Ishikawa (cell line): ENCODE measurements around the gene RFK.

Experiments
- CEBPB ChIP-seq: IDR thresholded peaks from 2 replicates; pipeline ENCODE4 v1.6.1; 2012
- CREB1 ChIP-seq: IDR thresholded peaks from 2 replicates; pipeline ENCODE4 v1.6.1; 2012; ENCODE audit warnings: low read depth
- EGR1 ChIP-seq: IDR thresholded peaks from 2 replicates; pipeline ENCODE4 v1.6.1; 2012
- EP300 ChIP-seq: IDR thresholded peaks from 2 replicates; pipeline ENCODE4 v1.6.1; 2012; ENCODE audit warnings: borderline replicate concordance
- FOXM1 ChIP-seq: IDR thresholded peaks from 2 replicates; pipeline ENCODE4 v1.6.1; 2012; ENCODE audit warnings: low read depth, borderline replicate concordance
- MAX ChIP-seq: IDR thresholded peaks from 2 replicates; pipeline ENCODE4 v1.6.1; 2012
- NFIC ChIP-seq: IDR thresholded peaks from 2 replicates; pipeline ENCODE4 v1.6.1; 2012
- RAD21 ChIP-seq: IDR thresholded peaks from 2 replicates; pipeline ENCODE4 v1.6.1; 2012; ENCODE audit warnings: low read depth
- REST ChIP-seq: IDR thresholded peaks from 2 replicates; pipeline ENCODE4 v1.6.1; 2012; ENCODE audit warnings: low read depth, mild to moderate bottlenecking
- TAF1 ChIP-seq: IDR thresholded peaks from 2 replicates; pipeline ENCODE4 v1.6.1; 2012; ENCODE audit warnings: low read depth, mild to moderate bottlenecking
- TCF12 ChIP-seq: IDR thresholded peaks from 2 replicates; pipeline ENCODE4 v1.6.1; 2012; ENCODE audit warnings: low read depth
- TEAD4 ChIP-seq: IDR thresholded peaks from 2 replicates; pipeline ENCODE4 v1.6.1; 2012
- USF1 ChIP-seq: IDR thresholded peaks from 2 replicates; pipeline ENCODE4 v1.6.1; 2012
- YY1 ChIP-seq: IDR thresholded peaks from 2 replicates; pipeline ENCODE4 v1.6.1; 2012; ENCODE audit warnings: low read depth
- ZBTB7A ChIP-seq: IDR thresholded peaks from 2 replicates; pipeline ENCODE4 v1.6.1; 2012; ENCODE audit warnings: low read depth

The RFK gene

GRCh38 chr9:76363032-76363395, 31.2 kb downstream of the RFK start:
- TF ChIP-seq EGR1 (no peak), TAF1 (no peak), USF1 (no peak), TCF12 (no peak), CEBPB (no peak), FOXM1 (no peak), MAX (no peak), YY1 (no peak)

GRCh38 chr9:76359766-76360165, 34.5 kb downstream of the RFK start:
- TF ChIP-seq USF1 = no peak
- TF ChIP-seq CREB1 = no peak
- no peak for TF ChIP-seq TCF12
- TF ChIP-seq CEBPB = no peak
- TF ChIP-seq REST = no peak
- no peak for TF ChIP-seq FOXM1
- TF ChIP-seq NFIC = no peak

GRCh38 chr9:76359365-76359764, 34.9 kb downstream of the RFK start:
- TF ChIP-seq TAF1 (no peak), EP300 (no peak), ZBTB7A (no peak), REST (no peak), EGR1 (no peak), USF1 (no peak), TCF12 (no peak)

- TF ChIP-seq EP300 = no peak
- no peak for TF ChIP-seq CEBPB
Measured at GRCh38 chr9:76358628-76359280, 35.5 kb downstream of the RFK start.

- no peak for TF ChIP-seq MAX
- TF ChIP-seq EGR1 = no peak
- TF ChIP-seq CREB1 = no peak
- no peak for TF ChIP-seq FOXM1
- no peak for TF ChIP-seq EP300
- no peak for TF ChIP-seq TEAD4
- TF ChIP-seq YY1 = no peak
- no peak for TF ChIP-seq RAD21
- TF ChIP-seq TCF12 = no peak
- TF ChIP-seq CEBPB = no peak
- TF ChIP-seq ZBTB7A = no peak
- no peak for TF ChIP-seq REST
- no peak for TF ChIP-seq TAF1
- TF ChIP-seq USF1 = no peak
- TF ChIP-seq NFIC = no peak
Measured at GRCh38 chr9:76357555-76357954, 36.7 kb downstream of the RFK start.
